GM18868 (cell line): ENCODE results near the gene ORM1.

Experiments used
- ATAC-seq: cut with Tn5 transposase; IDR thresholded peaks from one replicate; pipeline ENCODE4 v1.9.1; 2021; ENCODE audit warnings: mild to moderate bottlenecking, moderate library complexity; ENCODE audit not compliant: unreplicated experiment

The ORM1 gene

DNA sequence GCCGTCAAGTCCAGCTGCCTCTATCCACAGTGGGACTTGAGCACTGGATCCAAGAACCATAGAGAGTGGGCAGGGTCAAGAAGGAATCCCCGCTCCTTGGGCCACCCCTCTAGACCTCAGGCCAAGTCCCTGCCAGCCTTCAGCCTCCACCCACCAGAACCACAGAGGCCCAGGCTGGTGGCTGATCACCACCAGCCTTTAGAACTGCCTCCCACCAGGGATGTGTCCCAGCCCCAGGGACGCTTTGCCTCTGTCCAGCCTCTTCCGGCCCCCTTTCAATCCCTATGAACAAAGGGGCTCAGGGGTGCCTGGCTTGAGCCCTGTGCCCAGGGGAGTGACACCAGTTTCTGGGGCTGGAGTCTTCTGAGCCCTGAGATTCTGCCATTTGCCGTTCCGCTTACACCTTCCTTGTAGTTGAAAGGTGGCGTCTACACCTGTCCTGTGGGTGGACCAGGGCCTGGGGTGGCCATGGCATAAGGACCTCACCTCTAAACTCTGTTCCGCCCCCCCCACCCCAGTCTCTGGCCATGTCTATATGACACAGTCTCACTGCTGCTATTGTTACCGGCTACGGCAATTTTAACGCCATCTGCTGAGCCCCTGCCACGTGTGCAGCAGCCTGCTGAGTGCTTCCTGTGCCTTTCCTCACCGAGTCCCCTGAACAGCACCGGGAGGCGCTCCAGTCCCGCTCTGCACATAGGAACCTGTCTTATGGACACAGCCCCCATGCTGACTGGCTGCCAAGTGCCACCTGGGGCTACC lies 35.7 kb upstream of the ORM1 start:
- ATAC-seq: no peak

- no peak for ATAC-seq
Observed at GRCh38 chr9:114287763-114288192, 35.1 kb upstream of the ORM1 start.

DNA sequence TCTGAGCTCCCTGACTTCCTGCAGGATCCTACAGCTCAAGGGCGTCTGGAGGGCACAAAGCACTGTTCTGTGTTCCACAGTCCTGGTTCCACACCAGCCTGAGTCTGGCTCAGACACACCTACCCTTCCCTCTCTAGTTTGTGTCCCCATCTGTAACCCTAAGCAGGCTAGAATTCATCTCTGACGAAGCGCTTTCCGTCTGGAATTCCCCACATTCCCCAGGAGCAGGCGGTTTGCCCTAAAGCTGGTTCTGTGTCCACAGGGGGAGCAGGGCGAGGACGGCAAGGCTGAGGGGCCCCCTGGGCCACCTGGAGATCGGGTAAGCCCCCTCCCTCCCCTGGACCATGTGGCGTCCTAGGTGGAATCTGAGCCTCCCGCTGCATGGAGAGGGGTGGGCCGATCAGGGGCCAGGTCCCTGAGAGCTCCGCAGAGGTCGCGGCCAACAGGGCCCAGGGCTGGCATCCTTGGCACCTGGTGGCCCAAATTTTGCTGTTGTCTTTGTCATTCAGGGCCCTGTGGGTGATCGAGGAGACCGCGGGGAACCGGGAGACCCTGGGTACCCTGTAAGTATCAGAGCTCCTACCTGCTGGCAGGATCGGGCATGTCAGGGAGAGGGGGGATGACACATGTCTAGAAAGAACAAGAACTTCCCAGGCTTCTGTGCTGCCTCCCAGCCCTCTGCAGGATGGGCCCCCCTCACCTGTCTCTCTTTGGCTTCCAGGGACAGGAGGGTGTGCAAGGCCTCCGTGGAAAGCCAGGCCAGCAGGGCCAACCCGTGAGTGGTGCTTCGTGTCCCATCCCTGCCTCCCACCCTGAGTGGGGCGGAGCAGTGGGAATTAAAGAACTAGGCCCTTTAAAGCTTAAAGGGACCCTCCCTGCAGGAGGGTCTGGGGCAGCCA lies 34.5 kb upstream of the ORM1 start:
- no peak for ATAC-seq

- ATAC-seq: no peak
Observed at GRCh38 chr9:114289106-114289505, 33.8 kb upstream of the ORM1 start.

- no peak for ATAC-seq
Observed at GRCh38 chr9:114289571-114290481, 33.1 kb upstream of the ORM1 start.

- no peak for ATAC-seq
Observed at GRCh38 chr9:114290561-114290986, 32.3 kb upstream of the ORM1 start.

- no peak for ATAC-seq
Observed at GRCh38 chr9:114291064-114291474, 31.8 kb upstream of the ORM1 start.

DNA sequence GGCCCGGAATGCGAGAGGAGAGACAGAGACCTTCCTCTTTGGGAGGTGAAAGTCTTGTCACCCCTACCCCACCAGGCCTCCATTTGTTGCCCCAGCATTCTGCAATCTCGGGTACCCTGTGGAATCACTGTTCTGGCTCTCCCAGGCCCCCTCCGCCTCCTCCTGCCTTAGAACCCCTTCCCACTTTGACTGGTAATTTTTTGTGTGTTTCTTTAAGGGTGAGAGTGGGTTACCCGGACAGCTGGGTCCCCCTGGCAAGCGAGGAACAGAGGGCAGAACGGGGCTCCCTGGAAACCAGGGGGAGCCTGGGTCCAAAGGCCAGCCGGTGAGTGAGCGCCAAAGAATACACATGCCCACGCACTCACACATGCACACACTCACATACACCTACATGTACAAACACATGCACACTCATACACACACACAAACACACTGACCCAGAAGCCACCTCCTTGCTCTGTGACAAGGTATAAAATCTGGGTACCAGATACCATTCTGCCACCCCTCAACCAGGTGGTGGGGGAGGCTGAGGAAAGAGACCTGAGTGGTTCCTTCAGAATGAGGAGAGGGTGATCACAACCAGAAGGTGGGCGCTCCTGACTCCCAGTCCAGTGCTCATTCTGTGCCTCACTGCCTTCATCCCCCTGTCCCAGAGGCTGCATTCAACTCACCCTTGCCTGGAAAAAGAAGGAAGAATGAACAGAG lies 30.9 kb upstream of the ORM1 start:
- no peak for ATAC-seq

GRCh38 chr9:114294664-114295063 lies 28.2 kb upstream of the ORM1 start:
- no peak for ATAC-seq

- no peak for ATAC-seq
Observed at GRCh38 chr9:114296338-114296737, 26.6 kb upstream of the ORM1 start.

DNA sequence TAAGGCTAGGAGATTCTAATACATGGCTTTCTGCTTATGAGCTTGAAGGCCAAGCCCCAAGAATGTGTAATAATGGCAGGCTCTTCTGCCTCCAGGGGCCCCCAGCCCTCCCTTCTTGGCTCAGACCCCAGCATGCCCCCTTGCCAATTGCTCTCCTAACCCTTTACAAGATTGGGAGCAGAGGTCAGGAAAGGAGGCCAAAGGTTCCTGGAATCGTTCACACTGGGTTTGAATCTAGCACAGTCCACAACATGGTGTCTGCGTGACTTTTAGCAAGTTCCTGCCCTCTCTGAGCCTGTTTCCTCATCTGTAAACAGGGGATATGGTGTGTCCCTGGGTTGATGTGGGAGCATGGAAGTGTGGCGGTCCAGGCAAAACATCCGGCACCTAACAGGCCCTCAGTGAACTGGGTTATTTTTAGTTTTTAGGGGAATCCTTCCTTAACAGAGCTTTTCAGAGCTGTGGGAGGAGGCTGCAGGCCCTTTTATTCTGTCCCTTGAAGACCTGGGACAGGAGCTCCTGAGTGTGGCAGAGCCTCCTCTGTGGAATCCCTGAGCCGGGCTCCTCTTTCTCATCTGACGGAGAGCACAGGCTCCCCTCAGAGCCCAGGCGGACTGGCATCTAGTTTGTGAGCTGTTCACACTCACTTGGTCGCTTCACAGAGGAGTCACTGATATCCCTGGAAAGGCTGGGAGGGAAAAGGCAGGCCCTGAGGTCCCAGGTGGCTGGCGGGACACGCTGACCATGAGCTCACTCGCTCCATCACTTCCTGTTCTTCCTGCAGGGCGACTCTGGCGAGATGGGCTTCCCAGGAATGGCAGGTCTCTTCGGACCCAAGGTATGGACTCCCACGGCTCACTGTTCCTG lies 23.4 kb upstream of the ORM1 start:
- ATAC-seq: no peak

- ATAC-seq: no peak
Observed at GRCh38 chr9:114300153-114300845, 22.6 kb upstream of the ORM1 start.

- no peak for ATAC-seq
Observed at GRCh38 chr9:114300846-114301797, 21.8 kb upstream of the ORM1 start.

- no peak for ATAC-seq
Observed at GRCh38 chr9:114301798-114302565, 20.9 kb upstream of the ORM1 start.

- ATAC-seq: no peak
Observed at GRCh38 chr9:114302727-114303126, 20.2 kb upstream of the ORM1 start.

DNA sequence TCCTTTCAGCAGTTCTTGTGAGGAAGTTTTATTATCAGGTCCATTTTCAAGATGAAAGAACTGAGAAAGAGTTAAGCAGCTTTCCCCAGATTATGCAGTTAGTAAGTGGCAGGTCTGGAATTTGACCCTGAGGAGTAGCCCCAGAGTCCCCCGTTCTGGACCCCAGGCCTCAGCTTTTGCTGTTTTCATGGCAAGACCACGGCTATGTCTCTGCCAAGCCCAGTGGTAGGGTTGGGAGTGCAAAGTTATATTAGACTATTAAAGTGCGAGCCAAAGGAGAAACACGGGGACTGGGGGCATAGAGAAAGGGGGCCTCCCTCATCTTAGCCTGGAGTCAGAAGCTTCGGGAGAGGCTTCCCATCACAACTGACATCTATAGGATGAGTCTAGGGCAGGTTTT lies 19.3 kb upstream of the ORM1 start:
- ATAC-seq: no peak

GRCh38 chr9:114303977-114304376 lies 18.9 kb upstream of the ORM1 start:
- ATAC-seq: no peak
